HG03196 (cell line): ENCODE measurements around the gene CDK13.
"Not testable (repeated sequence)": the region's sequence is repeated elsewhere in the genome, so short reads cannot be mapped to it uniquely, and the experiment has no call there.

ENCODE experiments used
- ATAC-seq: cut with Tn5 transposase; IDR thresholded peaks from one replicate; pipeline ENCODE4 v1.9.1; 2021; ENCODE audit not compliant: unreplicated experiment

CDK13 gene

DNA sequence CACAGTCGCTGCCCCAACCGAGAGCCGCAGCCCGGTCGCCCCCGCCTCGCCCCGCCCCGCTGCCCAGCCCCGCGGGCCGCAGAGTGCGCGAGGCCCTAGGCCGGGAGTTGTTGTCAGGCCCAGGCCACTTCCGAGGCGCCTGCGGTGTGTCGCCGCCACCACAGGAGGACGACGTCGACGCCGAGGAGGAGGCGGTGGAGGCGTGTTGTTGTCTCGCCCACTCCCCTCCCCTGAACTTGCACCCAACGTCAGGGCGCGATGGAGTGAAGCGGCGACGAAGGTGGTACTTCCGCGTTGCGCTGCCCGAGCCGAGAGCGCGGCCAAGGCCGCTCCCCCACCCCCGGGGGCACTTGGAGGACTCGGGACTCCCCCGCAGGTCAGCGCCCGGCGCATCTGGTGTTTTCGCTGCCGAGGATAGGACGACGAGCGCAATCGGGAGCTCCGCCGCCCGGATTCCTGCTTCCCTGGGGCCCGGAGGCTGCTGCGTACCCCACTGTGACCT lies at the start of gene CDK13:
TSS of gene CDK13 (plus strand) at position 286 of the 502 bp plus-strand sequence. CDS start 386 bp downstream, outside the sequence.
- peak; percentile 46 for ATAC-seq

DNA sequence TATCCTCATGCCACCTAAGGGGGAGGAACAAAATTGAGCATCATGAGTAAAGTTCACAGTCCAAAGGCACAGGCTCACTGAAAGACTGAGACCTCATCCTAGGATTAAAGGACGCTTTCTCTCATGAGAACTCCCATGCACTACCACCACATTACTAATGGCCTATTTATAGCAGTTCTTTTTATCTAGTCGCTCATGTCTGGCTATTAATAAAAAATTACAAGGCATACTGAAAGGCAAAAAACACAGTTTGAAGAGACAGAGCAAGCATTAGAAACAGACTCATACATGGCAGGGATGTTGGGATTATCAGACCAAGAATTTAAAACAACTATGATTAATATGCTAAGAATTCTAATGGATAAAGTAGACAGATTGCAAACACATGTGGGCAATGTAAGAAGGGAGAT lies 46.0 kb upstream of the CDK13 start:
- no peak for ATAC-seq

DNA sequence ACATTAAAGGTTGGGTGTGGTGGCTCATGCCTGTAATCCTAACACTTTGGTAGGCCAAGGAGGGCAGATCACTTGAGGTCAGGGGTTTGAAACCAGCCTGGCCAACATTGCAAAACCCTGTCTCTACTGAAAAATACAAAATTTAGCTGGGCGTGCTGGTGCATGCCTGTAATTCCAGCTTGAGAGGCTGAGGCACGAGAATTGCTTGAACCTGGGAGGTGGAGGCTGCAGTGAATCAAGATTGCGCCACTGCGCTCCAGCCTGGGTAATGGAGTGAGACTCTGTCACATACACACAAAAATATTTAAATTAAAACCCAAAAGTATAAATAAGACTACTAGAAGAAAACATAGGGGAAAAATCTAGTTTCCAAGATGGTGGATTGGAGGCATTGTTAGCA lies 41.9 kb upstream of the CDK13 start:
- ATAC-seq: no peak

DNA sequence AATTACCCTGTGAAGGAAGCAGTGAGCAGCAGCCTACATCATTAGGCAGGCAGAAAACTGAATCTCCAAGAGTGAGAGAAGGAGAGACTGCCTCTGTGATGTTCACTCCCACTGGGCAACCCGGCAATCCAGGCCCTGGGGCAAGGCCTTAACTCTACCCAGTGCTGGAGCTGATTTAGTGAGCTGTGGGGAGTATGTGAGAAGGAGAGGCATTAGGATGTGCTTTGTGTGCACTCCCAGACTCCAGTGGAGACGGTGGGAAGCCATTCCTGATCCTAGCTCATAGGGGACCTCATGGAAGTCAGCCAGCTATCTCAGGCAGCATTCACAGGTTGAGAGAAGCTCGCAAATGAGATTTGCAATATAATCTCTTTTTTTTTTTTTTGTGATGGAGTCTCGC lies 41.1 kb upstream of the CDK13 start:
- no peak for ATAC-seq

GRCh38 chr7:39909526-39909925 lies 40.5 kb upstream of the CDK13 start:
- no peak for ATAC-seq

DNA sequence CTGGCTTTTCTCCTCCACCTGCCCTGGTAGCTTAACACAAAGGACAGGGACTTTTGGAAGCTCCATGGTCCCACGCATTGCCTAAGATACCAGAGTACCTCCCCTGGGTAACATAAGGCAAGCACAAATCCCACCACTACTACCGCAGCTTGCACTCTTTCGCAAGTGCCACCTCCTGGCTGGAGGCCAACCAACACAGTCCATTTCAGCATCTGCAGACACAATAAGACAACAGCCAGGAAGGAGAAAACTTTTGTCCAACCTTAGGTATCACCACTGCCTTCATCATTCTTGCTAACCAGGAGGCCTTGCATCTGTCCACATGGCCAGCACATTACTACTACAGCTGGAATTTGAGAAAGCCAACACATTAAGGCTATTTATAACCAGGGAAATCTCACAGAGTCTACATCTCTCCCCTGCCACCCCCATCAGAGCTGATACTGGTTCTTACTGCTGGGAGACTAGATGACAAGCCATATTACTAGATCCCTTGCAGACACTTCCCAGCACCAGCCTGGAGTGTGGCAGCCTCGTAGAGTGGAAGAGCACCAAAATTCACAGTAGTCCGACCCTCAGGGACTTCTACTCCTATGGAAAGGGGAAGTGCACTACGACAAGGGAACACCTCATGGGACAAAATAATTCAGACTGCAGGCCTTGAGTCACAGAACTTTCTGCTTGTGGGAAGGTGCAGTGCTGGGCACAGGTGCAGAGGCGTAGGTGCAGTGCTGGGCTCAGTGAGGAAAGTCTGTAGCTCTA lies 39.8 kb upstream of the CDK13 start:
- ATAC-seq: no peak

DNA sequence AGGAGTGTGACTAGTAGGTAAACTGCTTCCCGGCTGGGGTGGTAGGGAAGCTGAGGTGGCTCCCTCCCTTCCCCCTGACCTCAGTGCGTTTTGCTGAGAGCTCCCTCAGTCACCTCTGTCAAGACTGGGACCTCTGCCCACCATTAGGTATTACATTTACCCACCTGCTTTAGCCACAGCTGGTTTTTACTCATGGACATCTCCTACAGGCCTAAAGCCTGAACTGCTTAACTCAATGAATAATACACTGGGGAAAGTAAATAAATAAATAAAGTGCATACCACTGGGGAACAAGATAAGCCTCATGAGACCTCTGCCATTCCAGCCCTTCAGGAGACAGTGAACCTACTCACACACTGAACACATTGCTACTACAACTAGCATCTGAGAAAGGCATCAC lies 38.9 kb upstream of the CDK13 start:
- no peak for ATAC-seq

- ATAC-seq: not testable (repeated sequence)
These were observed 34.2 kb upstream of the CDK13 start for GRCh38 chr7:39915847-39916246.

DNA sequence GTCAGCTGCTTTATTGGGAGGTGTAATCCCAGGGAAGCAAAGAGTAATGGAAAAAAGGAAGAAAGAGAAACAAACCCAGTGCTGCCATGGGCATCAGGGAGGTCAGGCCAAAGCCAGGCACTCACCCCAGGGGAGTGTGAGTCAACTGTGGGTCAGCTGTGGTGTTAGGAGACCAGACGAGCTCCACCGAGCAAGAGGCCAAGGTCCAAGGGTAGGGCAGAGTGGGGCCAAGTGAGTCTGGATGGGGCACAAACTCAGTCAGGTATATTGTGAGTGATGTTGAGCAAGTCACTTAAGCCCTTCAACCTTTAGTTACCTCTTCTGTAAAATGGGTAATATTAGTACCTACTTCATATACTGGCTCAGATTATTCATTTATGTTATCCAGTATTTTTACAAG lies 30.4 kb upstream of the CDK13 start:
- no peak for ATAC-seq

- no peak for ATAC-seq
These were observed 28.4 kb upstream of the CDK13 start for GRCh38 chr7:39921506-39922175.

DNA sequence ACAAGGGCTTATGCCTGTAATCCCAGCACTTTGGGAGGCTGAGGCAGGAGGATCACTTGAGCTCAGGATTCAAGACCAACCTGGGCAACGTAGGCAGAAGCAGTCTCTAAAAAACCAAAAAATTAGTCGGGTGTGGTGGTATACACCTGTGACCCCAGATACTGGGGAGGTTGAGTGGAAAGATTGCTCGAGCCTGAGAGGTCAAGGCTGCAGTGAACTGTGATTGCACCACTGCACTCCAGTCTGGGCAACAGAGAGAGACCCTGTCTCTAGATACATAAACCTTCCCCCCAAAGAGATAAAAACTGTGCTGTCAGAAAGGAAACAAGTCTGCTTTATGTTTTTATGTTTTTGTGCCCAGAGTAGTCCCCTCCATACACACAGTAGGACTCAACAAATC lies 27.5 kb upstream of the CDK13 start:
- ATAC-seq: no peak

GRCh38 chr7:39923091-39923490 lies 27.0 kb upstream of the CDK13 start:
- no peak for ATAC-seq

GRCh38 chr7:39924122-39924521 lies 25.9 kb upstream of the CDK13 start:
- no peak for ATAC-seq

DNA sequence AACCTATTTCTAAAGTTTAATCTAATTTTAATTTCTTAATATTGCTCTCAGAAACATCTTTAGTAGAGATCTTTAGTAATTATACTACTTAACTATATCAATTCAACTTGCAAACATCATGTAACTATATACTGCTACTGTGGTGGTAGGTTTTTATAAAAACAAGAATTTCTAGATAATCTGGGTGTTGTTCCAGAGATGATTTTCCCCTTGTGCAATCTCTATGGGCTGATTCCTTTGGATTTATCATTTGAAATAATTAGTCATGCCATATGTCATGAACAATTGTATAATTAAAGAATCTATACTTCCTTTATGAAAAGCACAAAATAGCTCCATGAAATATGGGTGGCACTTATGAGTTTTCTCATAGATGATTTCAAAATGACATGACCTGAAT lies 23.9 kb upstream of the CDK13 start:
- no peak for ATAC-seq

GRCh38 chr7:39927018-39927417 lies 23.0 kb upstream of the CDK13 start:
- ATAC-seq: no peak

GRCh38 chr7:39934132-39934531 lies 15.9 kb upstream of the CDK13 start:
- no peak for ATAC-seq

DNA sequence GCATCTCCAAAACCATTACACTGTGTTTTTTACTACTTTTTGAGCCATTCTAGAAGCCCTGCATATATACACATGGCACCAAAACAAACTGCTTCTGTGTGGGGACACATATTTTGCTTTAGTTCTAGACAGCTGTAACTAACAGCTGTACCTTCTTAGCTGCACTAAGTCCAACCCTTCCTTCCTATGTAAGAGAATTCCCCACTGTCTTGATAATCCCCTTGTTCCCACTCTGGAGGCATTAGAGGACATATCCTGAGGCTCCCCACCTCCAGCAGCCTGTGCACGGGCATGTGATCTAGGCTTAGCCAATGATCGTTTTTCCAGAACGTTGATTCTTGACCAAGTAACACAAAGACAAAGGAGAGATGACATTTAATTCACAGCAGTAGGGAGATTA lies 13.3 kb upstream of the CDK13 start:
- no peak for ATAC-seq

- ATAC-seq: no peak
These were observed 12.5 kb upstream of the CDK13 start for GRCh38 chr7:39937366-39938153.

- no peak for ATAC-seq
These were observed 7.2 kb upstream of the CDK13 start for GRCh38 chr7:39942883-39943282.

GRCh38 chr7:39946693-39947092 lies 3.4 kb upstream of the CDK13 start:
- ATAC-seq: no peak

DNA sequence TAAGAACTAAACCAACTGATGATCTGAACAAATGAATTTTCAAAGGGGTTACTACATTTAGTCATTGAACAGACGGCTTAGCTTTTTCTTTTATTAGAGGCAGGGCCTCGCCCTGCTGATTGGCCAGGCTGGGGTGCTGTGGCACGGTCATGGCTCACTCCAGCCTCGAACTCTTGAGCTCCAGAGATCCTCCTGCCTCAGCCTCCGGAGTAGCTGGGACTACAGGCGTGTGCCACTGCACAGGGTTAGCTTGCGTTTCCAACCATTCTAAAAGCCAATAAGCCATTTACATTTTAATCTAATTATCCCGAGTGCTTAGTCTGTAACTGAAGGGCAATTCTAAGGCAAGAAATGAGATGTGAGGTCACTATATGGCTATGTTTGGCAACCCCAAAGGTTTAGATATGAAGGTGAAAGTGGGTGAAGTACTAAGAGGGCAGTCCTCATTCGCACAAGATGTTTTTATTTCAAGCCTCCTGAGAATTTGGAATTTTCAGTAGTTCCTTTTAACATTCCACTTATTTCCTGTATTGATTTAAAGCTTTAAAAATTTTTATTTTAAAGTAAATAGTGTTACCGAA lies 1.6 kb upstream of the CDK13 start:
- ATAC-seq: no peak
